Breast epithelium (tissue), 3 donors: ENCODE results near the gene CDH8.

Experiments used
- POLR2A ChIP-seq: fragments of 450-650 bp; IDR thresholded peaks from one replicate; pipeline ENCODE4 v1.6.1; 2016; ENCODE audit warnings: antibody characterized with exemption, mild to moderate bottlenecking, moderate library complexity
- TF ChIP-seq, protein P1 (sequence below), 3 donors: fragments of 450-650 bp; IDR thresholded peaks; one replicate each; pipeline ENCODE4 v1.5.1; 2016 to 2017; ENCODE audit warnings: antibody characterized with exemption in 3 of 3, mild to moderate bottlenecking in 3 of 3, moderate library complexity in 3 of 3

- TF ChIP-seq, protein P1, sequence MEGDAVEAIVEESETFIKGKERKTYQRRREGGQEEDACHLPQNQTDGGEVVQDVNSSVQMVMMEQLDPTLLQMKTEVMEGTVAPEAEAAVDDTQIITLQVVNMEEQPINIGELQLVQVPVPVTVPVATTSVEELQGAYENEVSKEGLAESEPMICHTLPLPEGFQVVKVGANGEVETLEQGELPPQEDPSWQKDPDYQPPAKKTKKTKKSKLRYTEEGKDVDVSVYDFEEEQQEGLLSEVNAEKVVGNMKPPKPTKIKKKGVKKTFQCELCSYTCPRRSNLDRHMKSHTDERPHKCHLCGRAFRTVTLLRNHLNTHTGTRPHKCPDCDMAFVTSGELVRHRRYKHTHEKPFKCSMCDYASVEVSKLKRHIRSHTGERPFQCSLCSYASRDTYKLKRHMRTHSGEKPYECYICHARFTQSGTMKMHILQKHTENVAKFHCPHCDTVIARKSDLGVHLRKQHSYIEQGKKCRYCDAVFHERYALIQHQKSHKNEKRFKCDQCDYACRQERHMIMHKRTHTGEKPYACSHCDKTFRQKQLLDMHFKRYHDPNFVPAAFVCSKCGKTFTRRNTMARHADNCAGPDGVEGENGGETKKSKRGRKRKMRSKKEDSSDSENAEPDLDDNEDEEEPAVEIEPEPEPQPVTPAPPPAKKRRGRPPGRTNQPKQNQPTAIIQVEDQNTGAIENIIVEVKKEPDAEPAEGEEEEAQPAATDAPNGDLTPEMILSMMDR (IDR thresholded peaks at IDR 0.05) = no peak
- no peak for TF ChIP-seq POLR2A
These were observed 351.7 kb downstream of the CDH8 start for GRCh38 chr16:61684541-61684940.
